Measurements from ENCODE around the gene CORO1C.

DNA sequence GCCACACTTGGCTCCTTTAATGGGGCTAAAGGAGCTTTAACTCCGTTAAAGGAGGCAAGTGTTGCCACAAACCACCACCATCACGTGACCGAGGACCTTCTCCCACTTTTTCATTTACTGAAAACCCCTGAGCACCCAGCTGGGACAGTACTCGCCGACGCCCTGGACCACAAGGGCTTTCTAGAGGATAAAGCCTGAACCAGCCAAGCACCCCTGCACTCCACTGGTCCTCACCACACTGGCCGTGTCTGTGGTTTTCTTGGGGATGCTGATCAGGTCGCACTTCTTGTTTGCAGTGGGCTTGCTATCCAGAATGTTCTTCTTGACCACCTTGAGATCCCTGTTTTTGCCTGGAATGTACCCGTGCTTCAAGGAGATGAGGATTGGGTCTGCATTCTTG lies 82.9 kb downstream of the CORO1C start:
- TF ChIP-seq EZH2phosphoT487 (IDR thresholded peaks at IDR 0.05; ENCODE audit: insufficient read depth, low read depth) (no peak), EZH2 (IDR thresholded peaks at IDR 0.05; ENCODE audit: insufficient read depth, poor library complexity, severe bottlenecking) (no peak)
